Gastrocnemius medialis (tissue), 4 donors: ENCODE measurements around the gene KCNRG. TPM values are rescaled to one million over a fixed set of nuclear protein-coding genes. Genes with fewer than 3 reads are reported as not detected.

Source experiments
- ATAC-seq, 2 donors: fragments of 150-250 bp; one replicate each; pipeline ENCODE4 v1.9.1; 2016
- DNase-seq, 2 donors: peaks; one replicate each; pipeline ENCODE4 v3.0.0-alpha.2; 2019
- H3K27ac ChIP-seq, 4 donors: fragments of 200-600 bp; sonication (generic); 1 replicate in 1 of 4; 2 replicates in 3 of 4; pipeline ENCODE4 v1.5.1; 2016 to 2018; ENCODE audit warnings: mild to moderate bottlenecking in 2 of 4, moderate library complexity in 1 of 4
- H3K27me3 ChIP-seq, 3 donors: fragments of 200-600 bp; sonication (generic) in 2 of 3; 1 replicate in 1 of 3; 2 replicates in 2 of 3; pipeline versions ENCODE4 v1.5.1 to v1.6.0; 2016 to 2019; ENCODE audit warnings: mild to moderate bottlenecking in 1 of 3, moderate library complexity in 1 of 3
- H3K36me3 ChIP-seq, 2 donors: fragments of 200-600 bp; sonication (generic) in 1 of 2; one replicate each; pipeline ENCODE4 v1.5.1; 2017 to 2018
- H3K4me1 ChIP-seq, 2 donors: fragments of 200-600 bp; sonication (generic) in 1 of 2; one replicate each; pipeline ENCODE4 v1.5.1; 2016 to 2017; ENCODE audit warnings: mild to moderate bottlenecking in 2 of 2
- H3K4me3 ChIP-seq, 4 donors: fragments of 200-600 bp; sonication (generic) in 3 of 4; 1 replicate in 1 of 4; 2 replicates in 3 of 4; pipeline ENCODE4 v1.5.1; 2016 to 2019; ENCODE audit warnings: mild to moderate bottlenecking in 2 of 4
- H3K9me3 ChIP-seq, 3 donors: fragments of 200-600 bp; sonication (generic) in 2 of 3; 1 replicate in 1 of 3; 2 replicates in 2 of 3; pipeline ENCODE4 v1.5.1; 2016 to 2019
- CTCF ChIP-seq, 5 experiments: fragments of 450-650 bp in 3 of 5; fragments of 200-600 bp in 2 of 5; sonication (generic) in 2 of 5; IDR thresholded peaks in 4 of 5; conservative IDR thresholded peaks in 1 of 5; 1 replicate in 4 of 5; 2 replicates in 1 of 5; pipeline ENCODE4 v1.5.1; 2016 to 2019; ENCODE audit warnings: antibody characterized with exemption in 5 of 5, mild to moderate bottlenecking in 3 of 5, moderate library complexity in 3 of 5
- POLR2A ChIP-seq, 2 donors: fragments of 450-650 bp; IDR thresholded peaks; one replicate each; pipeline ENCODE4 v1.6.1; 2017; ENCODE audit warnings: antibody characterized with exemption in 2 of 2, mild to moderate bottlenecking in 2 of 2, moderate library complexity in 2 of 2
- in situ Hi-C, 4 donors: fragments of 200-750 bp; cut with MboI; loops; one replicate each; pipeline versions ENCODE4 v1.15.0 to v1.8.0; 2017; ENCODE audit warnings: low sequenced_read_pairs in 4 of 4
- intact Hi-C: fragments of 100-400 bp; cut with DNase I; formaldehyde crosslinking; loops from one replicate; pipeline ENCODE4 v1.15.1; 2023; ENCODE audit warnings: low total_unique reads
- total RNA-seq, 4 donors: library from RNA; depleted of rRNA; stranded (reverse); fragments of >200 nt; gene quantifications; one replicate each; pipeline versions ENCODE4 v1.1.0 to v1.2.3, GENCODE V29; 2016

The KCNRG gene
- total RNA-seq, 4 donors from 2014 or later: 0.66 to 0.72 TPM; not detected in 2

DNA sequence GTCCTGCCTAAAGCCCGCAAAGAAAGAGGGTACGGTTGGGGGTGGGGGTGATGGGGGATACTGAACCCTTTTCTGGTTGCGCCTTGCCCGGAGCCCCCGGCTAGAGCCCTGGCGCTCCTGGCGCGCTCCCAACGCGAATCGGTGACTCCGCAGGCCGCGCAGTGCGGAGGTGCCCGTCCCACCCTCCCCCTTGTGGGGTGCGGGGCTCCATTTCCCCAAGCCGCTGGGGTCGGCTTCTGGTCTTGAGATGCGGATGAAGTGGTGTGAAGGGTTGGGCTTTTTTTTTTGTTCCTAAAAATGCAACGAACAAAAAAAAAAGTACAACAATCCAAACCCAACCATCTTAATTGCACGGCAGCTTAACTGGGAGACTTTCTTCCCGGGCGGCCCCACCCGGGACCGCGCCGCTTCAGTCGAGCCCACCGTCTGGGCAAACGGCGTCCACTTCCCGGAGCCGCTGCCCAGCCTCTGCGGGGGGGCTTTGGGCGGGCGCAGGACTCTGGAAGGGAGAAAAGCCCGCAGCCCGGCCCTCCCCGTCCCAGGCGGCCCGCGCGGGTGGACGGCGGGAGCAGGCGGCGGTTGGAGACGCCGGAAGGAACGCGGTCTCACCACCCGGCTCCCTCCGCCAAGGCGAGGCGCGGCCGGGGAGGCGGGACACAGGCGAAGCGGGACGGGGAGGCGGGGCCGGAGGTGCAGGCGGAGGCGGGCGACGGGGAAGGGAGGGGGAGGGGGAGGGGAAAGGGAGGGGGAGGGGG lies 18.9 kb upstream of the KCNRG start:
- Histone ChIP-seq H3K27ac (peak overlapping the region; percentile 98 to 100 (median 98)), H3K4me1 (peaks cover 37 to 38% of the 10 kb centered on the region in 2 donors), H3K27me3 (no peaks in the 10 kb centered on the region), H3K4me3 (peak overlapping the region; percentile 90 to 97 (median 96)), H3K9me3 (no peaks in the 10 kb centered on the region), H3K36me3 (peaks cover 0 to 18% of the 10 kb centered on the region in 2 donors)
- in situ Hi-C loops: loop anchor here in 3 of 4 donors (10.0 to 25.0 kb wide), 6 partner anchors 88 to 916 kb away; partner anchors contain the start of gene RNASEH2B (in 2 of the 3)
- ATAC-seq: peak; percentile 63 to 65
- peak; percentile 91 to 93 for DNase-seq
- TF ChIP-seq POLR2A (IDR thresholded peaks at IDR 0.05) (peak in 1 of 2 donors; percentile 58), CTCF (IDR thresholded peaks at IDR 0.05 in 4 of 5, conservative IDR thresholded peaks at IDR 0.05 in 1 of 5) (no peak)
- intact Hi-C loops: loop anchor here (2.0 to 5.0 kb wide), 3 partner anchors 60 to 916 kb away; partner anchors contain the start of gene SPRYD7

DNA sequence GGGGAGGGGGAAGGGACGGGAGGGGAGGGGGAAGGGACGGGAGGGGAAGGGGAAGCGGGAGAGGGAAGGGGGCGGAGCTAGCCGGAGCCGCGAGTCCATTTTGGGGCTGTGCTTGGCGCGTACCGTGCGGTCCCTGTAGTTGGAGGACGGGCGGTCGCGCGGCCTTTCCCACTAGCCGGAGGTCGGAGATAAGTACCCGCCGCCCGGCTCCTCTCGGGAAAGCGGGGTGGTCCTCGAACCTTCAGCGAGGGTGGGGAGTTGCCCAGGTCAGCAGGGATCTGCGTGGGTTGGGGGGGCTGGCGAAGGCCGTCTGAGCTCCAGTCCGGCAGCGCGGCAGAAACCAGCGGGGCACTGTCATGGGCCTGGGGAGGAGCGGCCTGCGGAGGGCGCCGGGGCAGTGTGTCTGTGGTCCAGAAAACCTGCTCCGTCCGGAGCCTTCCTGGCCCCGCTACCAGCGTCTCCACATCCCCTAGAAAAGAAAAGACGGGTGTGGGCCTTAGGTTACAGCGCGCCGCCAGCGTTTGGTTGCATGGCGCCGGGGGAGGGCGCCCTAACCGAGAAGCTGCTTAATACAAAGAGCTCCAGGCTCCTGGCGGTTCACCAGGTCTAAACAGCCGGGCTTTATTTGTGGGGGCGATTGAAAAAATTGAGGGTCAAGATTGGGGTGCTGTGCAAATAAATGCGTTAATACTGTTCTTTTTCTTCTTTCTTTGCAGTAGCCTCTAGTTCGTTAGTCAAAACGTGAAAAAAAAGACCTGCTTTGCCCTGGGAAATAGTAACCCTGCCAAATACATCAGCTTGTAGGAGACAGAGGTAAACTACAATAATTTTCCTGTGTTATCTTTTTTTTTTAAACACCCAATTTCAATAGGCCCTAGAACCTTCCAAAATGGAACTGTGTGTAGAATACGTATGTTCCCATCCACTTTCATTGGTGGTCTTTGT lies 18.0 kb upstream of the KCNRG start, which contains the start of gene TRIM13:
TSS of gene TRIM13 (plus strand) at position 92 of the 945 bp plus-strand sequence. CDS start 14,899 bp downstream, outside the sequence.
- peak within 1 kb of the TSS; percentile 94 to 97 (median 96) for H3K4me3 ChIP-seq
- H3K27me3 ChIP-seq: no peaks in the 10 kb centered on the region
- intact Hi-C loops: loop anchor here (1.0 to 5.0 kb wide), 5 partner anchors 60 to 915 kb away; partner anchors contain the start of gene SPRYD7
- in situ Hi-C loops: loop anchor here in 3 of 4 donors (10.0 to 25.0 kb wide), 6 partner anchors 88 to 915 kb away; partner anchors contain the start of gene RNASEH2B (in 2 of the 3)
- no peaks in the 10 kb centered on the region for H3K9me3 ChIP-seq
- DNase-seq (peak; percentile 81 to 91), ATAC-seq (peak; percentile 87 to 88)
- H3K36me3 ChIP-seq: peaks cover 0 to 18% of the 10 kb centered on the region in 2 donors
- TF ChIP-seq CTCF (IDR thresholded peaks at IDR 0.05 in 4 of 5, conservative IDR thresholded peaks at IDR 0.05 in 1 of 5) (peak; percentile 59 to 81 (median 70)), POLR2A (IDR thresholded peaks at IDR 0.05) (peak; percentile 75 to 89)
- peaks cover 46 to 47% of the 10 kb centered on the region in 2 donors for H3K4me1 ChIP-seq
- H3K27ac ChIP-seq: peak within 1 kb of the TSS; percentile 99 to 100 (median 99)

- Histone ChIP-seq H3K4me1 (peaks cover 52 to 54% of the 10 kb centered on the region in 2 donors), H3K36me3 (peaks cover 0 to 18% of the 10 kb centered on the region in 2 donors), H3K27me3 (no peaks in the 10 kb centered on the region), H3K9me3 (no peaks in the 10 kb centered on the region), H3K27ac (peak overlapping the region; percentile 99 to 100 (median 99)), H3K4me3 (peak overlapping the region; percentile 89 to 97 (median 94))
- in situ Hi-C loops: loop anchor here in 3 of 4 donors (10.0 to 25.0 kb wide), 6 partner anchors 87 to 914 kb away; partner anchors contain the start of gene RNASEH2B (in 2 of the 3)
- no peak for TF ChIP-seq POLR2A (IDR thresholded peaks at IDR 0.05)
- TF ChIP-seq CTCF (IDR thresholded peaks at IDR 0.05 in 4 of 5, conservative IDR thresholded peaks at IDR 0.05 in 1 of 5): no peak
- no peak for ATAC-seq
- no peak for DNase-seq
- intact Hi-C loops: loop anchor here (1.0 to 5.0 kb wide), 5 partner anchors 61 to 914 kb away; partner anchors contain the start of gene SPRYD7
Measured at GRCh38 chr13:49997955-49998354, 17.3 kb upstream of the KCNRG start.
